H9 (cell line): ENCODE data around the gene PBOV1. TPM values are rescaled to one million over a fixed set of nuclear protein-coding genes. Genes with fewer than 3 reads are reported as not detected.

Experiments used
- DNase-seq: peaks from one replicate; pipeline ENCODE4 v3.0.0-alpha.2; 2017
- H2AFZ ChIP-seq: one replicate; pipeline ENCODE4 v1.6.1; 2013; ENCODE audit warnings: mild to moderate bottlenecking, low read length, control low read depth, moderate library complexity
- H2AK5ac ChIP-seq: 2 replicates; pipeline ENCODE4 v1.6.1; 2013; ENCODE audit warnings: low read length, control low read depth, mixed read lengths; ENCODE audit not compliant: insufficient read length
- H2BK120ac ChIP-seq: one replicate; pipeline ENCODE4 v1.6.1; 2013; ENCODE audit warnings: low read depth, mild to moderate bottlenecking, low read length, control low read depth, inconsistent platforms; ENCODE audit not compliant: poor library complexity, severe bottlenecking
- H2BK12ac ChIP-seq: 2 replicates; pipeline ENCODE4 v1.6.1; 2013; ENCODE audit warnings: low read length, control low read depth, mixed read lengths, low read depth; ENCODE audit not compliant: insufficient read length
- H2BK15ac ChIP-seq: 2 replicates; pipeline ENCODE4 v1.6.1; 2013; ENCODE audit warnings: low read depth, low read length, control low read depth
- H2BK20ac ChIP-seq: one replicate; pipeline ENCODE4 v1.6.1; 2013; ENCODE audit warnings: low read depth, mild to moderate bottlenecking, low read length, control low read depth, inconsistent platforms; ENCODE audit not compliant: poor library complexity, severe bottlenecking
- H2BK5ac ChIP-seq: 2 replicates; pipeline ENCODE4 v1.6.1; 2013; ENCODE audit warnings: low read length, control low read depth, mixed read lengths; ENCODE audit not compliant: insufficient read length
- H3K14ac ChIP-seq: 2 replicates; pipeline ENCODE4 v1.6.1; 2013; ENCODE audit warnings: low read length, control low read depth; ENCODE audit not compliant: insufficient read depth
- H3K18ac ChIP-seq: 2 replicates; pipeline ENCODE4 v1.6.1; 2013; ENCODE audit warnings: low read depth, mild to moderate bottlenecking, mixed read lengths, low read length, control low read depth; ENCODE audit not compliant: insufficient read length
- H3K23ac ChIP-seq: 2 replicates; pipeline ENCODE4 v1.6.1; 2013; ENCODE audit warnings: low read length, control low read depth, mixed read lengths, low read depth; ENCODE audit not compliant: insufficient read length
- H3K23me2 ChIP-seq: 2 replicates; pipeline ENCODE4 v1.6.1; 2013; ENCODE audit warnings: low read depth, mild to moderate bottlenecking, mixed read lengths, low read length, control low read depth; ENCODE audit not compliant: insufficient read length, poor library complexity, severe bottlenecking
- H3K27ac ChIP-seq: 2 replicates; pipeline ENCODE4 v1.5.1; 2013; ENCODE audit warnings: low read length, control low read depth, mixed read lengths, low read depth; ENCODE audit not compliant: insufficient read length
- H3K27me3 ChIP-seq: 2 replicates; pipeline ENCODE4 v1.6.1; 2013; ENCODE audit warnings: low read length, control low read depth, inconsistent platforms; ENCODE audit not compliant: insufficient read depth
- H3K4ac ChIP-seq: 2 replicates; pipeline ENCODE4 v1.6.1; 2013; ENCODE audit warnings: low read depth, mild to moderate bottlenecking, control low read depth, inconsistent platforms, low read length, moderate library complexity
- H3K4me1 ChIP-seq: 2 replicates; pipeline ENCODE4 v1.6.1; 2013; ENCODE audit warnings: low read length, control low read depth, inconsistent platforms; ENCODE audit not compliant: insufficient read depth
- H3K4me2 ChIP-seq: 2 replicates; pipeline ENCODE4 v1.6.1; 2013; ENCODE audit warnings: low read length, control low read depth, mixed read lengths; ENCODE audit not compliant: insufficient read length, insufficient read depth
- H3K56ac ChIP-seq: 2 replicates; pipeline ENCODE4 v1.6.1; 2013; ENCODE audit warnings: low read depth, mild to moderate bottlenecking, mixed read lengths, low read length, control low read depth; ENCODE audit not compliant: insufficient read length
- H3K79me1 ChIP-seq: 2 replicates; pipeline ENCODE4 v1.6.1; 2013; ENCODE audit warnings: low read depth, mild to moderate bottlenecking, moderate library complexity, low read length, control low read depth, inconsistent platforms; ENCODE audit not compliant: insufficient read depth, poor library complexity, severe bottlenecking
- H3K79me2 ChIP-seq: 2 replicates; pipeline ENCODE4 v1.6.1; 2013; ENCODE audit warnings: low read length, control low read depth, inconsistent platforms; ENCODE audit not compliant: insufficient read depth
- H3K9ac ChIP-seq: 2 replicates; pipeline ENCODE4 v1.6.1; 2013; ENCODE audit warnings: low read length, control low read depth, mixed read lengths; ENCODE audit not compliant: insufficient read length; ENCODE audit errors: extremely low read depth
- H3K9me3 ChIP-seq: one replicate; pipeline ENCODE4 v1.6.1; 2013; ENCODE audit warnings: low read depth, low read length, inconsistent platforms; ENCODE audit not compliant: control insufficient read depth
- H3T11ph ChIP-seq: one replicate; pipeline ENCODE4 v1.6.1; 2013; ENCODE audit warnings: mild to moderate bottlenecking, low read length, control low read depth, inconsistent platforms
- H4K20me1 ChIP-seq: one replicate; pipeline ENCODE4 v1.6.1; 2013; ENCODE audit not compliant: control insufficient read depth, insufficient read length, insufficient read depth
- H4K5ac ChIP-seq: 2 replicates; pipeline ENCODE4 v1.6.1; 2013; ENCODE audit warnings: low read depth, mild to moderate bottlenecking, mixed read lengths, low read length, control low read depth; ENCODE audit not compliant: insufficient read length
- H4K8ac ChIP-seq: replicated peaks from 2 replicates; pipeline ENCODE4 v1.6.1; 2013; ENCODE audit warnings: low read length, control low read depth, mixed read lengths, low read depth; ENCODE audit not compliant: insufficient read length
- H4K91ac ChIP-seq: 2 replicates; pipeline ENCODE4 v1.6.1; 2013; ENCODE audit warnings: low read depth, mild to moderate bottlenecking, moderate library complexity, mixed read lengths, low read length, control low read depth; ENCODE audit not compliant: insufficient read length
- H3K27ac Mint-ChIP-seq, 3 experiments: 2 replicates in 2 of 3; 3 replicates in 1 of 3; pipeline ENCODE4 v1.8.0; 2020 to 2021; ENCODE audit warnings: mixed read lengths in 3 of 3, mild to moderate bottlenecking in 1 of 3, moderate library complexity in 1 of 3
- H3K27me3 Mint-ChIP-seq: 2 replicates; pipeline ENCODE4 v1.8.0; 2021; ENCODE audit warnings: low read depth, mild to moderate bottlenecking, moderate library complexity, mixed read lengths
- H3K36me3 Mint-ChIP-seq, 3 experiments: 2 replicates in 2 of 3; 3 replicates in 1 of 3; pipeline ENCODE4 v1.8.0; 2020 to 2021; ENCODE audit warnings: low read depth in 3 of 3, mixed read lengths in 3 of 3; ENCODE audit not compliant: insufficient read depth in 1 of 3
- H3K4me1 Mint-ChIP-seq, 2 experiments: 2 replicates each; pipeline ENCODE4 v1.8.0; 2020; ENCODE audit warnings: mixed read lengths in 2 of 2
- H3K4me3 Mint-ChIP-seq, 2 experiments: 2 replicates in 1 of 2; 3 replicates in 1 of 2; pipeline ENCODE4 v1.8.0; 2020 to 2021; ENCODE audit warnings: mild to moderate bottlenecking in 2 of 2, mixed read lengths in 2 of 2, moderate library complexity in 1 of 2
- H3K9me3 Mint-ChIP-seq, 2 experiments: 2 replicates in 1 of 2; 3 replicates in 1 of 2; pipeline ENCODE4 v1.8.0; 2020; ENCODE audit warnings: mild to moderate bottlenecking in 2 of 2, mixed read lengths in 2 of 2, moderate library complexity in 1 of 2
- WGBS: extraction: QIAGEN DNeasy Blood & Tissue Kit; methylation state at CpG from one replicate; pipeline ENCODE4 v1.1.7; 2013; ENCODE audit warnings: missing lambda C conversion rate, low lambda C conversion rate, mixed read lengths; ENCODE audit not compliant: insufficient read length; ENCODE audit errors: extremely low coverage; 5-methylcytosine and 5-hydroxymethylcytosine counted together
- total RNA-seq: library from RNA; stranded (reverse); gene quantifications from 2 replicates; pipeline ENCODE4 v1.2.1, GENCODE V29; 2021
- TF ChIP-seq, protein P1 (sequence below): fragments of 200-600 bp; sonication (generic); conservative IDR thresholded peaks from 3 replicates; pipeline ENCODE4 v1.8.0; 2021; ENCODE audit warnings: antibody characterized with exemption, mild to moderate bottlenecking

Gene PBOV1
- total RNA-seq, 1 experiment from 2014 or later = not detected

DNA sequence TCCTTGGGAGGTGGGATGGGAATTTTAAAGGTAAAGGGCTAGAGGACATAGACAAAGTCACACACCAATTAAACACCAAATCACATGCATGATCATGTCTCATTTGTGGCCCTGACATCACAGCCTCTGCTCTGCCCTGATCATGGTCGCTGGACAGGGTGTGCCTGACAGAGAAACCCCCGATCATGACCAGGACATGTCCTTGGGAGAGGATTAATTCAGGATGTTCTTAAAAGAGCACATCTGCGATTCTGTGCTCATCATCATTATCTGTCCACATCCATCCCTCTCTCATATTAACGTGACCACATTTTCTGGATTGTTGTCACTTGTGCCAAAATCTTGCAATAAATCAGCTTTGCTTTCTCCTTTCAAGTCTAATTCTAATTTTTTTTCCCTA, 7.7 kb upstream of the PBOV1 start:
- Histone ChIP-seq H3K14ac (no peak overlapping the region), H2BK120ac (no peak overlapping the region), H2BK15ac (no peak overlapping the region), H4K91ac (no peak overlapping the region), H3K79me1 (no peaks in the 10 kb centered on the region), H4K5ac (no peak overlapping the region), H2BK12ac (no peak overlapping the region), H3K9me3 (no peaks in the 10 kb centered on the region), H2BK20ac (no peak overlapping the region), H4K20me1 (no peaks in the 10 kb centered on the region), H3K79me2 (no peaks in the 10 kb centered on the region), H3K4ac (no peak overlapping the region), H3K9ac (no peak overlapping the region), H3K56ac (no peak overlapping the region), H2BK5ac (no peak overlapping the region), H3K23ac (peak overlapping the region; percentile 62), H3K4me1 (no peaks in the 10 kb centered on the region), H3K4me2 (no peak overlapping the region), H3K23me2 (no peaks in the 10 kb centered on the region), H3K27me3 (no peaks in the 10 kb centered on the region), H3K18ac (no peak overlapping the region), H4K8ac (no peak overlapping the region), H2AK5ac (no peak overlapping the region), H2AFZ (no peak overlapping the region), H3K27ac (no peak overlapping the region), H3T11ph (no peak overlapping the region)
- no CpG with 5 or more reads among the region's 4 CpGs for WGBS
- peaks cover 20 to 25% of the 10 kb centered on the region in 2 experiments for H3K4me1 Mint-ChIP-seq
- no peak overlapping the region for H3K4me3 Mint-ChIP-seq
- DNase-seq = no peak
- H3K9me3 Mint-ChIP-seq = no peaks in the 10 kb centered on the region
- H3K36me3 Mint-ChIP-seq = no peaks in the 10 kb centered on the region
- TF ChIP-seq, protein P1, sequence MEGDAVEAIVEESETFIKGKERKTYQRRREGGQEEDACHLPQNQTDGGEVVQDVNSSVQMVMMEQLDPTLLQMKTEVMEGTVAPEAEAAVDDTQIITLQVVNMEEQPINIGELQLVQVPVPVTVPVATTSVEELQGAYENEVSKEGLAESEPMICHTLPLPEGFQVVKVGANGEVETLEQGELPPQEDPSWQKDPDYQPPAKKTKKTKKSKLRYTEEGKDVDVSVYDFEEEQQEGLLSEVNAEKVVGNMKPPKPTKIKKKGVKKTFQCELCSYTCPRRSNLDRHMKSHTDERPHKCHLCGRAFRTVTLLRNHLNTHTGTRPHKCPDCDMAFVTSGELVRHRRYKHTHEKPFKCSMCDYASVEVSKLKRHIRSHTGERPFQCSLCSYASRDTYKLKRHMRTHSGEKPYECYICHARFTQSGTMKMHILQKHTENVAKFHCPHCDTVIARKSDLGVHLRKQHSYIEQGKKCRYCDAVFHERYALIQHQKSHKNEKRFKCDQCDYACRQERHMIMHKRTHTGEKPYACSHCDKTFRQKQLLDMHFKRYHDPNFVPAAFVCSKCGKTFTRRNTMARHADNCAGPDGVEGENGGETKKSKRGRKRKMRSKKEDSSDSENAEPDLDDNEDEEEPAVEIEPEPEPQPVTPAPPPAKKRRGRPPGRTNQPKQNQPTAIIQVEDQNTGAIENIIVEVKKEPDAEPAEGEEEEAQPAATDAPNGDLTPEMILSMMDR = no peak
- H3K27ac Mint-ChIP-seq = no peak overlapping the region
- no peaks in the 10 kb centered on the region for H3K27me3 Mint-ChIP-seq
